Measurements from ENCODE around the gene POLR2J3. TPM values are rescaled to one million over a fixed set of nuclear protein-coding genes. Genes with fewer than 3 reads are reported as not detected.
"Not testable (repeated sequence)": the region's sequence is repeated elsewhere in the genome, so short reads cannot be mapped to it uniquely, and the experiment has no call there.

POLR2J3 gene
- total RNA-seq, 2 experiments from 2014 or later = 30.4 to 63.7 TPM

- H3K9me3 ChIP-seq (ENCODE audit: low read length); DNase-seq (ENCODE audit: low spot score); POLR2A ChIA-PET; intact Hi-C loops (cut with micrococcal nuclease; ENCODE audit: unreplicated experiment); H3K4me3 ChIP-seq (ENCODE audit: low read depth, low read length, poor library complexity, severe bottlenecking); H3K79me2 ChIP-seq (ENCODE audit: insufficient read depth, low read depth, low read length); H3K36me3 ChIP-seq (ENCODE audit: insufficient read depth, low read length); H3K27ac ChIP-seq (ENCODE audit: low read depth, low read length, poor library complexity, severe bottlenecking); H3K9me2 ChIP-seq (ENCODE audit: insufficient read depth, low read length); H4K20me1 ChIP-seq (ENCODE audit: insufficient read depth, low read length); H2AFZ ChIP-seq (ENCODE audit: low read length); H3K4me1 ChIP-seq (ENCODE audit: insufficient read depth, low read length, poor library complexity, severe bottlenecking); BruUV-seq (replicated peaks); H3K4me2 ChIP-seq (ENCODE audit: low read length); CTCF ChIA-PET (ENCODE audit: unreplicated experiment): not testable (repeated sequence)
These were observed 44.3 kb downstream of the POLR2J3 start for GRCh38 chr7:102527822-102528793.

- H3K79me2 ChIP-seq (ENCODE audit: insufficient read depth, low read depth, low read length); H2AFZ ChIP-seq (ENCODE audit: low read length); H3K4me2 ChIP-seq (ENCODE audit: low read length); DNase-seq (ENCODE audit: low spot score); intact Hi-C loops (cut with micrococcal nuclease; ENCODE audit: unreplicated experiment); BruUV-seq (replicated peaks); H3K27ac ChIP-seq (ENCODE audit: low read depth, low read length, poor library complexity, severe bottlenecking); H4K20me1 ChIP-seq (ENCODE audit: insufficient read depth, low read length); CTCF ChIA-PET (ENCODE audit: unreplicated experiment); H3K9me2 ChIP-seq (ENCODE audit: insufficient read depth, low read length); POLR2A ChIA-PET; H3K36me3 ChIP-seq (ENCODE audit: insufficient read depth, low read length); H3K9me3 ChIP-seq (ENCODE audit: low read length); H3K4me3 ChIP-seq (ENCODE audit: low read depth, low read length, poor library complexity, severe bottlenecking); H3K4me1 ChIP-seq (ENCODE audit: insufficient read depth, low read length, poor library complexity, severe bottlenecking): not testable (repeated sequence)
These were observed 45.2 kb downstream of the POLR2J3 start for GRCh38 chr7:102527182-102527581.

GRCh38 chr7:102524803-102525202 is 47.6 kb downstream of the POLR2J3 start:
- H3K79me2 ChIP-seq (ENCODE audit: insufficient read depth, low read depth, low read length); H3K9me2 ChIP-seq (ENCODE audit: insufficient read depth, low read length); CTCF ChIA-PET (ENCODE audit: unreplicated experiment); H3K4me1 ChIP-seq (ENCODE audit: insufficient read depth, low read length, poor library complexity, severe bottlenecking); DNase-seq (ENCODE audit: low spot score); H3K36me3 ChIP-seq (ENCODE audit: insufficient read depth, low read length); H2AFZ ChIP-seq (ENCODE audit: low read length); H4K20me1 ChIP-seq (ENCODE audit: insufficient read depth, low read length); H3K4me2 ChIP-seq (ENCODE audit: low read length); intact Hi-C loops (cut with micrococcal nuclease; ENCODE audit: unreplicated experiment); POLR2A ChIA-PET; BruUV-seq (replicated peaks); H3K4me3 ChIP-seq (ENCODE audit: low read depth, low read length, poor library complexity, severe bottlenecking); H3K27ac ChIP-seq (ENCODE audit: low read depth, low read length, poor library complexity, severe bottlenecking); H3K9me3 ChIP-seq (ENCODE audit: low read length): not testable (repeated sequence)

- H4K20me1 ChIP-seq (ENCODE audit: insufficient read depth, low read length); BruUV-seq (replicated peaks); H3K4me1 ChIP-seq (ENCODE audit: insufficient read depth, low read length, poor library complexity, severe bottlenecking); H2AFZ ChIP-seq (ENCODE audit: low read length); H3K27ac ChIP-seq (ENCODE audit: low read depth, low read length, poor library complexity, severe bottlenecking); CTCF ChIA-PET (ENCODE audit: unreplicated experiment); H3K9me2 ChIP-seq (ENCODE audit: insufficient read depth, low read length); intact Hi-C loops (cut with micrococcal nuclease; ENCODE audit: unreplicated experiment); DNase-seq (ENCODE audit: low spot score); H3K4me2 ChIP-seq (ENCODE audit: low read length); H3K4me3 ChIP-seq (ENCODE audit: low read depth, low read length, poor library complexity, severe bottlenecking); POLR2A ChIA-PET; H3K9me3 ChIP-seq (ENCODE audit: low read length); H3K79me2 ChIP-seq (ENCODE audit: insufficient read depth, low read depth, low read length); H3K36me3 ChIP-seq (ENCODE audit: insufficient read depth, low read length): not testable (repeated sequence)
These were observed 51.6 kb downstream of the POLR2J3 start for GRCh38 chr7:102520797-102521196.

- peak; percentile 15 for DNase-seq (ENCODE audit: low spot score)
- H3K9me2 ChIP-seq (ENCODE audit: insufficient read depth, low read length); CTCF ChIA-PET (ENCODE audit: unreplicated experiment); H3K4me3 ChIP-seq (ENCODE audit: low read depth, low read length, poor library complexity, severe bottlenecking); H2AFZ ChIP-seq (ENCODE audit: low read length); H3K4me1 ChIP-seq (ENCODE audit: insufficient read depth, low read length, poor library complexity, severe bottlenecking); H3K36me3 ChIP-seq (ENCODE audit: insufficient read depth, low read length); H3K9me3 ChIP-seq (ENCODE audit: low read length); POLR2A ChIA-PET; H3K79me2 ChIP-seq (ENCODE audit: insufficient read depth, low read depth, low read length); intact Hi-C loops (cut with micrococcal nuclease; ENCODE audit: unreplicated experiment); H3K27ac ChIP-seq (ENCODE audit: low read depth, low read length, poor library complexity, severe bottlenecking); BruUV-seq (replicated peaks); H4K20me1 ChIP-seq (ENCODE audit: insufficient read depth, low read length): not testable (repeated sequence)
- peak within 1 kb of the TSS; percentile 39; the same call in 1 of the 2 replicates for H3K4me2 ChIP-seq (ENCODE audit: low read length)
These were observed 54.7 kb downstream of the POLR2J3 start, which contains the start of gene RASA4B for GRCh38 chr7:102517550-102518147. Gene RASA4B (minus strand): TSS chr7:102517777. CDS start chr7:102517710, 67 bp downstream.
